Cardiac fibroblast (primary cell): ENCODE results near the gene ENAH.
"Not testable (repeated sequence)": the region's sequence is repeated elsewhere in the genome, so short reads cannot be mapped to it uniquely, and the experiment has no call there.

Experiments used
- DNase-seq, 2 donors: peaks; one replicate each; pipeline versions ENCODE4 v3.0.0 to v3.0.0-alpha.2; 2010; ENCODE audit warnings: low read depth in 2 of 2
- H3K4me3 ChIP-seq, 2 donors: replicated peaks in 1 of 2; 1 replicate in 1 of 2; 2 replicates in 1 of 2; pipeline ENCODE4 v1.5.1; 2011; ENCODE audit warnings: low read depth in 2 of 2, low read length in 2 of 2, mild to moderate bottlenecking in 2 of 2, moderate library complexity in 1 of 2
- TF ChIP-seq, protein P1 (sequence below): IDR thresholded peaks from one replicate; pipeline ENCODE4 v1.5.1; 2011; ENCODE audit warnings: low read depth, mild to moderate bottlenecking, low read length, inconsistent platforms

Gene ENAH

DNA sequence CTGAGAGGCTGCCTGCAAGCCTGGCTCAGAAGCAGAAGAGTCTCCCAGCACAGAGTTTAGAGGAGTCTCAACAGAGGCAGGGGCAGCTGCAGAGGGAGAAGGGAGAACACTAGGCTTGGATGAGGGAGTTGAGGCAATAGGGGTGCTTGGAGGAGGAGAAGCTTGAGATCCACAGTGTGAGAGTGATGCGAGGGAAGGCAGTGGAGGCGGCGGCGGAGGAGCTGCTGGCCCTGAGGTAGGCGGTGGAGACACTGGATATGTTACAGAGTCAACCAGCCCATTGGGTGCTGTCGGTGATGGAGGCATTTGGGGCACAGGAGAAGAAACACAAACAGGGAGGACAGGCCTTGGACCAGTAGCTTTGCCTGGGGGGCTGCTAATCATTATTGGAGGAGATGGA lies 135.7 kb downstream of the ENAH start:
- H3K4me3 ChIP-seq, result no peak overlapping the region
- TF ChIP-seq, protein P1, sequence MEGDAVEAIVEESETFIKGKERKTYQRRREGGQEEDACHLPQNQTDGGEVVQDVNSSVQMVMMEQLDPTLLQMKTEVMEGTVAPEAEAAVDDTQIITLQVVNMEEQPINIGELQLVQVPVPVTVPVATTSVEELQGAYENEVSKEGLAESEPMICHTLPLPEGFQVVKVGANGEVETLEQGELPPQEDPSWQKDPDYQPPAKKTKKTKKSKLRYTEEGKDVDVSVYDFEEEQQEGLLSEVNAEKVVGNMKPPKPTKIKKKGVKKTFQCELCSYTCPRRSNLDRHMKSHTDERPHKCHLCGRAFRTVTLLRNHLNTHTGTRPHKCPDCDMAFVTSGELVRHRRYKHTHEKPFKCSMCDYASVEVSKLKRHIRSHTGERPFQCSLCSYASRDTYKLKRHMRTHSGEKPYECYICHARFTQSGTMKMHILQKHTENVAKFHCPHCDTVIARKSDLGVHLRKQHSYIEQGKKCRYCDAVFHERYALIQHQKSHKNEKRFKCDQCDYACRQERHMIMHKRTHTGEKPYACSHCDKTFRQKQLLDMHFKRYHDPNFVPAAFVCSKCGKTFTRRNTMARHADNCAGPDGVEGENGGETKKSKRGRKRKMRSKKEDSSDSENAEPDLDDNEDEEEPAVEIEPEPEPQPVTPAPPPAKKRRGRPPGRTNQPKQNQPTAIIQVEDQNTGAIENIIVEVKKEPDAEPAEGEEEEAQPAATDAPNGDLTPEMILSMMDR, result no peak
- no peak for DNase-seq

DNA sequence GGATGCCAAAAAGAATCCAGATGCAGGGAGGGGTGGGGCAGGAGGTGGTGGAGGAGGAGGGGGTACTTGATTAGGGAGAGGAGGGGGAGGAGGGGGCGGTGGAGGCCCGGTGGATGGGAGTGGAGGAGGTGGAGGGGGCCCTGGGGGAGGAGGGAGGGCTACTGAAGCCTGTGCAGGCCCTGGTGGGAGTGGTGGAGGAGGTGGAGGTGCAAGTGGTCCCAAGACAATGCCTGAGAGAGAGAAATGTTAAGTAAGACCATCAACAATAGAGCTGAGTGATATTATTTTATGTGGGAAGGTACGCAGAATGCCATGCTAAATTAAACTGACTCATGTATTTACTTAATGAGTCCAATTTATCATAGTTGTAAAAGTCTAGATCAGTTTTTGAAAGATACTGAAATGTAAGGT lies 138.2 kb downstream of the ENAH start:
- DNase-seq, result no peak

DNA sequence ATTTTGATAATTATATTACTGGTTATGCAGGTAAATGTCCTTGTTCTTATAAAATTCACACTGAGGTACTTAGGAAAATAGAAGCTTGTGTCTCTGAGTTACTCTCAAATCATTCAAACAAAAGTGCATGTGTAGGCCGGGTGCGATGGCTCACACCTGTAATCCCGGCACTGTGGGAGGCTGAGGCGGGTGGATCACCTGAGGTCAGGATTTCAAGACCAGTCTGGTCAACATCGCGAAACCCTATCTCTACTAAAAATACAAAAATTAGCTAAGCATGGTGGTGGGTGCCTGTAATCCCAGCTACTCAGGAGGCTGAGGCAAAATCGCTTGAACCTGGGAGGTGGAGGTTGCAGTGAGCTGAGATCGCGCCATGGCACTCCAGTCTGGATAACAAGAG lies 139.3 kb downstream of the ENAH start:
- not testable (repeated sequence) for DNase-seq, H3K4me3 ChIP-seq

More for the DNA sequence above, 138.2 kb downstream of the ENAH start:
- TF ChIP-seq, protein P1, result no peak
- no peak overlapping the region for H3K4me3 ChIP-seq

DNA sequence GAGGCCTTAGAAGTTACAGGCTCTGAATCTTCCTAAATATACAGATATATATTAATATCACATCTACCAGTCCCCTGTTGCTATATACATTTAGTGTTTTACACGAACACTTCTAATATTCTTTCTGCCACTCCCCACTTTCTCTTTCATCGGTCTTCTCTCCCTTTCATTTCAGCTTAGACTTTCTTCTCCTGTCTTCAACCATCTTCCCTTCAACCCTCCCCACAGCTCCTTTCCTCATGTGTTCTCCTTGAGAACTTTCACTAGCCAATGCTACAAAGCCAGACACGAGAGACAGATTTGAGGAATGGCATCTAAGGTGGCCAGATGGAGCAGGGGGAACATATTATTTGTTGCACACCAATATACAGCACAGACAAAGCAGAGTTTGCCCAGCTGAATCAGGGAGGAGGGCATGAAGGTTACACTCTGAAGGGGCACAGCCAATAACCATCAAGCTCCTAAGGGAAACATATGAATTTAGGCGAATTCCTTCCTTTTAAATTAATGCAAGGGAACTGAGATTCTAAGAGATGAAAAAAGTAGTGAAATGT lies 141.0 kb downstream of the ENAH start:
- TF ChIP-seq, protein P1, result no peak

DNA sequence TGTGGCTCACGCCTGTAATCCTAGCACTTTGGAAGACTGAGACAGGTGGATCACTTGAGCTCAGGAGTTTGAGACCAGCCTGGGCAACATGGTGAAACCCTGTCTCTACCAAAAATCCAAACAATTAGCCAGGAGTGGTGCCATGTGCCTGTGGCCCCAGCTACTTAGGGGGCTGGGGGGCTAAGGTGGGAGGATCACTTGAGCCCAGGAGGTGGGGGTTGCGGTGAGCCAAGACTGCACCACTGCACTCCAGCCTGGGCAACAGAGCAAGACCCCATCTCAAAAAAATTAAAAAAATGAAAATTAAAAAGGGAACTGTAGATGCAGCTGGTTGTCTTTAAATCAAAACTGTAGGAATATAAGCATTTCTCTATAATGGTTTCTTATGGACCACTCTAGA lies 142.2 kb downstream of the ENAH start:
- H3K4me3 ChIP-seq, DNase-seq: not testable (repeated sequence)

More for the DNA sequence above, 141.0 kb downstream of the ENAH start:
- no peak overlapping the region for H3K4me3 ChIP-seq
- no peak for DNase-seq

DNA sequence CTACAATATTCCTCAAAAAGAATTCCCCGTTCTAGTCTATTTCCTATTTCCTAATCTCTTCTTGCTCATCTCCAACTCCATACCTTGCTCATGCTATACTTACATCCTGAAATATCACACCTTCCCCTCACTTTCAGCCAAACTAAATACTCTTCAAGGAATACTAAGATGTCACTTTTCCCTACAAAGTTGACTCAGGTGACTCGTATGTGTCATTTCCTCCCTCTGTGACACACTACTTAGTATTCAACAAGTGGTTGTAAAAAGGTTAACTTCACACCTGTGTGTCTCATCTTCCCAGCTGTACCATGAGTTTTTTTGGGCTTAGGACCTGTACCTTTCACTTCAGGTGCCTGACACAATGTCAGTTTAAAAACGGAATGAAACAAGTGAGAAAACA lies 143.2 kb downstream of the ENAH start:
- DNase-seq, result peak in 1 of 2 donors; percentile 39
- H3K4me3 ChIP-seq, result no peak overlapping the region
- TF ChIP-seq, protein P1, result no peak

DNA sequence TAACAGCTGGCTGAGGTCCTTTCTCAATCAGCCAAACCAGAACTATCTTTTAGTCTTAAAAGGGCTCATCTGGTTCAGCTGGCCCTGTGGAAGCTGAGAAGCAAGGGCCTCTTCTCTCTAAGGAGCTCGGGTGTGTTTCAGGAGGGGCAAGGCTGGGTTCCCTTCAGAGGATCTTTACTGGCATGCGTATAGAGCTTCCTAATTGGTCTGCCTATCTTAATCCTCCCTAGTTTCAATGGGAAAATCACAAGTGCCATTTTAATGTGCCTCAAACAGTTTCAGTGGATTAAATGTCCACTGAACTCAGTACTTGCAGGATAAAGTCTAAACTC lies 143.6 kb downstream of the ENAH start:
- peak in 1 of 2 donors; percentile 17 for DNase-seq

More for the DNA sequence above, 143.6 kb downstream of the ENAH start:
- H3K4me3 ChIP-seq, result no peak overlapping the region
- TF ChIP-seq, protein P1, result no peak
